Skin of body (tissue), 2 donors: ENCODE results near the gene EVC. TPM values are rescaled to one million over a fixed set of nuclear protein-coding genes. Genes with fewer than 3 reads are reported as not detected.
"Not testable (repeated sequence)": the region's sequence is repeated elsewhere in the genome, so short reads cannot be mapped to it uniquely, and the experiment has no call there.

Experiments used
- DNase-seq: peaks from one replicate; lab custom pipeline; 2025; lab: John Stamatoyannopoulos, UW
- total RNA-seq: library from RNA; depleted of rRNA; stranded (reverse); fragments of >200 nt; gene quantifications from one replicate; pipeline ENCODE4 v1.2.3, GENCODE V29; 2014

The EVC gene
- total RNA-seq, 1 donor from 2014 or later: 24.5 TPM

- not testable (repeated sequence) for DNase-seq
These were observed 101.1 kb downstream of the EVC start for GRCh38 chr4:5812057-5812456.

GRCh38 chr4:5812506-5813229 lies 101.7 kb downstream of the EVC start:
- DNase-seq: peak; percentile 29

- DNase-seq: no peak
These were observed 102.9 kb downstream of the EVC start for GRCh38 chr4:5813882-5814255.

GRCh38 chr4:5814421-5814820 lies 103.4 kb downstream of the EVC start:
- no peak for DNase-seq

GRCh38 chr4:5815641-5816040 lies 104.6 kb downstream of the EVC start:
- no peak for DNase-seq

DNA sequence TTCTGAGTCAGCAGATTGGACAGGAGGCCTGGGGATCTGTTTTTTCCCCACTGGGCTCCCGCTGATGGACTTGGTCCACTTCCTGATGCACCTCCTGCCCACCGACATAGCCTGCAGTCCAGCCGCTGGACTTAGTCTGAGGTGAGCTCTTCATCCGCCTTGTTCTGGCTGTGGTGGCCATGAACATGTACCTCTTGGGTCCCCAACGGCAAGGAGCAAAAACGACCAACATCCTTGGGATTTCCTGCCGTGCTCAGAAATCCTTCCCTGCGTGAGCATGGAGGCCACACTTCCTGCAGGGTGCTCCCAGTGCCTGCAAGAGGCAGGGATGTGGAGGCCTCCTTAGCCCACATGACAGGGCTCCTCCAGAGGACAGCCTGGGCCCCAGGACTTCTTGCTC lies 105.1 kb downstream of the EVC start:
- no peak for DNase-seq

GRCh38 chr4:5816851-5817375 lies 105.9 kb downstream of the EVC start:
- DNase-seq: no peak

DNA sequence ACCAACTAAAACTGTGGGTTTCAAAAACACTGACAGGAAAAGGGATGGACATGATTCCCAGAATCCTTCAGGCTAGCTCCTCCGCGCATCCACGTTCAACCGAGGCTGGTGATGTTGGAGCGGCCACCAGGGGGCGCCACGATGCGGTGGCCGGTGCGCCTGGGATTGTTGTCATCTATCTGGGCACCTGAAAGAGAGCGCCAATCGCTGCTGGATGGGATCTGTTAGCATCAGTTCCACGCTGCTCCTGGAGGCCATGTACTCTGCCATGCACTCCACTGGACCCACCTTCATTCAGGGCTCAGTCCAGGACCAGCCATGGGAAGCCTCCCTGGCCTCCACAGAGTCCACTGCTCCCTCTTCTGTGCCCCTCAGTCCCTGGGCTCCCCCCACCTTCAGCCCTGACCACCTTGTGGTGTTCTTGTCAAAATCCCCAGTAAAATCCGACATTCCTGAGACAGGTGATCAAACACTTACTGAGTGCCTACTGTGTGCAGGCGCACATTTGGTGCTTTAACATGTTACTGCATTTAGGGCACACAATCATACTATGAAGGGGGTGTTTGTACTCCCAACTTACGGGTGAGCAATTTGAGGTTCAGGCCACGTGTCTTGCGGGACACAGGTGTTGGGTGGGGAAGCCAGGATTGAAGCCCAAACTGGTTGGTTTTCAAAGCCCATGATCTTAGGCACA lies 110.8 kb downstream of the EVC start:
- no peak for DNase-seq

DNA sequence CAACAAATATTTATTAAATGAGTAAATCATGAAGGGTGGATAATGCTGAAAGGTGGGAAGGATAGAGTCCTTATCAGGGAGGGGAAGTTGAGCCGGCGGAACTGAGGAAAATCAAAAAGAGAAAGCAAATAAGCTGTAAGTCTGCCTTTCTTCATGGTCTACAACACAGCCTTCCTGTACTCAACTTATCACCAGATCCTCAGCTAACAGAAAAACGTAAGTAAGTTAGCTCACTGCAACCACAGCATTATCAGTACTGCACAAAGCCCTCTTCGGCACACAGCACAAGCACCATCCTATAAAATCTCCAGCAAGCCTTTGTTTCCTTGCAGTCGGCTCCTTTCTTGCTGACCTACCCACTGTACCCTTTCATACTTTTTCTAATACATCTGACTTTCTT lies 111.6 kb downstream of the EVC start:
- no peak for DNase-seq

DNA sequence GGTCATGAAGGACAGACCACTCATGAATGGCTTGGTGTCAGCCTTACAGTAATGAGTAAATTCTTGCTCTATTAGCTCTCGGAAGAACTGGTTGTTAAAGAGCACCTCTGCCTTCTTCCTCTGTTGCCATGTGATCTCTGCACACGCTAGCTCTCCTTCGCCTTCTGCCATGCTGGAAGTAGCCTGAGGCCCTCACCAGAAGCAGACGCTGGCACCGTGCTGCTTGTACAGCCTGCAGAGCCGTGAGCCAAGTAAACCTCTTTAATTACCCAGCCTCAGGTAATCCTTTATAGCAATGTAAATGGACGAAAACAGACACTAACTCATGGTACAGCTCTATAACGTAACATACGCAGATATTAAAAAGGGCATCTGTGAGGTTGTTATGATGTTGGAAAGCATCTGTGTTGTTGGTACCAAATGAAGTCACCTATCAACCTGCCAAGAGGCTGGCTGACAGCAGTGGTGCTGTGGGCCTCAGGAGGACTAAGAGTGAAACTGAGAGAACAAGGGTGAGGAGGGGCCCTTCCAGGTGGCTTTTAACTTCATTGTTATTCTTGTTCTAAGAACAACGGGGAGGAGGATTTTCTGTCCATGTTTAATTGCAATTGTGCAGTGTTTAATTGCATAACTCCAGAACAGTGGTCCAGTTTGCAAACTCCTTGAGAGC lies 112.7 kb downstream of the EVC start:
- DNase-seq: no peak

DNA sequence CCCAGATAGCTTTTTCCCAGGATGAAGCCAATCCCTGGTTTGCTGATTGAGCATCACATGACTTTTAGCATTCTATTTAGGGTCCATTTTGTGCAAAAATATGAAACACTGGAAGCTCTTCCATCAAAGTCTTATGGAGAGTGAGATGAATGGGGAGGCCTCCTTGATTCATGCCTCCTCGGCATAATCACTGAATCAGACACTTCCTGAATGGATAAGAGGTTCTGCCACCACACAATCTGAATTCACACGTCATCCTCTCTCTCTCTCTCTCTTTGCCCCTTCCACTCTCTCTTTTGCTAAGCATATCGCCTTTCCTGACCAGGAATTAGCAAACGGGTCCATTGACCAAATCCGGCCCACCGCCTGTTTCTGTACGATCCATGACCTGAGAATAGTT lies 113.2 kb downstream of the EVC start:
- DNase-seq: no peak

DNA sequence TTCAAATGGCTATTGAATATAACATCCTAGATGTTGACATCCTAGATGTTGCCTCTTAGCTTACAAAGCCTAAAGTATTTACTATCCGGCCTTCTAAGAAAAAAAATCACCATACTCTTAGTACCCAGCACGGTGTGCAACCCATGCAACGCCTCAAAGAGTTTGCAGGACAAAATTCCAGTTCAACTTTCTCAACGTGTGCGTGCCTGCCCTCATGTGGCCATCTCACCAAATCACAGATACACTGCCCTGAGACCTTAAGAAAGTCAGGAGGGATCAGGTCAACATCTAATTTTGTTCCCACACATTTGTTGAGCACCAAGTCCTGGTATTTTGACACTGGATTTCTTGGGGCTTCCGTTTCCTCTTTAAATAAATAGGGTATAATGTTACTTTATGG lies 113.6 kb downstream of the EVC start:
- DNase-seq: no peak

DNA sequence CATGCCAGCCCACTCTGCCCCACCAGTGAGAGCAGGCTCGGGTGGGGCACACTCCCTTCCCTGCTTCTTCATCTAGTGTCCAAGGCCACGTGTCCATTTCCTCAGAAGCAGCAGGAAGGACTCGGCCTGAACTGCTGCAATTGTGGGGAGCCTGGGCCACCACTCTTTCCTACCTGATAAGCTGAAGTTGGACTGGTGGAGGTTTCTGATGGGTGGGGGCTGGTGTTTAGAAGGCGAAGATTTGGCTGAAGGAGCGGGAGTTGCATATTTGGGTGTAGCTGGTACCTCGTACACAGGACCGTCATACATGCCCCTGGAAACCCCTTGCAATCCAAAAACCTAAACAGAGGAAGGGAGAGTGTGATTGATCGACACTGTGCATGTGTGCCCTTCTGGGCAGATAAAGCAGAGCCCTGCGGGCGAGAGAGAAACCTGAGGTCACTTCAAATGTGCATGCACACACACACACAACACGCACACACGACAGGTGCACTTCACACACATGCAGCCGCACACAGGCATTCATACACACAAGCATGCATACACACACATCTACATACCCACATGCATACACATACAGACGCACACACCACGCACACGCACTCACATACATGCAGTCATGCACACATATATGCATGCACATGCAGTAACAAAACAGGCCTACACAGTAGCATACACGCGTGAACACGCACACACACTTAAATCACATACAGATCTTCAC lies 114.5 kb downstream of the EVC start:
- no peak for DNase-seq

DNA sequence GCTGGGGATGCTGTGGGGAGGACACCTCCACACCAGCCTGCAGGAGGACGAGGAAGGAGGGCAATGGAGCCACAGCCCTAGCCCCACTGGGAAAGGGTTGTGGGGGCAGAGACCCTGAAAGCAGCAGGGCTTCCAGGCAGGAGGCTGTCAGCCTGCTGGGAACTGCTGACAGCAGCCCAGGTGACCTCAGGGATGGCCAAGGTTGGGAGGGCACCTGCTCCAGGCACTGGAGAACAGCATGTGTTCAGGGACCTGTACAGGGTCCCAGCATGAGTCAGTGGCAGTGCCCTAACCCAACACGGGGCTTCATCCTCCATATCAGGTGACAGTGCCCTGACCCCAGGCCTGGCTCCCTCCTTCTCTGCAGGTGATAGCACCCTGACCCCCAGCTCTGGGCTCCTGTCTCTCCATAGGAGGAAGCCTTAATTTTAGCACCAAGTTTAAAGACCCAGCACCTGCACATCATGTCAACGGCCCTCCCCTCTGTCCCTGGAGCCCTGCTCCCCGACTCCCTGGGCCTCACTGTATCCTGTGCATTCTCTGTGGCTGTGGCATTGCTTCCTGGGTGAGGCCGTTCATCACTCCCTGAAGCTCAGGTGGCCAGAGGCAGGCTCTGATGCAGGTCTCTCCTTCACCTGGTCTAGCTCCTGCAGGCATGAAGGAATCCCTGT lies 115.6 kb downstream of the EVC start:
- DNase-seq: no peak

DNA sequence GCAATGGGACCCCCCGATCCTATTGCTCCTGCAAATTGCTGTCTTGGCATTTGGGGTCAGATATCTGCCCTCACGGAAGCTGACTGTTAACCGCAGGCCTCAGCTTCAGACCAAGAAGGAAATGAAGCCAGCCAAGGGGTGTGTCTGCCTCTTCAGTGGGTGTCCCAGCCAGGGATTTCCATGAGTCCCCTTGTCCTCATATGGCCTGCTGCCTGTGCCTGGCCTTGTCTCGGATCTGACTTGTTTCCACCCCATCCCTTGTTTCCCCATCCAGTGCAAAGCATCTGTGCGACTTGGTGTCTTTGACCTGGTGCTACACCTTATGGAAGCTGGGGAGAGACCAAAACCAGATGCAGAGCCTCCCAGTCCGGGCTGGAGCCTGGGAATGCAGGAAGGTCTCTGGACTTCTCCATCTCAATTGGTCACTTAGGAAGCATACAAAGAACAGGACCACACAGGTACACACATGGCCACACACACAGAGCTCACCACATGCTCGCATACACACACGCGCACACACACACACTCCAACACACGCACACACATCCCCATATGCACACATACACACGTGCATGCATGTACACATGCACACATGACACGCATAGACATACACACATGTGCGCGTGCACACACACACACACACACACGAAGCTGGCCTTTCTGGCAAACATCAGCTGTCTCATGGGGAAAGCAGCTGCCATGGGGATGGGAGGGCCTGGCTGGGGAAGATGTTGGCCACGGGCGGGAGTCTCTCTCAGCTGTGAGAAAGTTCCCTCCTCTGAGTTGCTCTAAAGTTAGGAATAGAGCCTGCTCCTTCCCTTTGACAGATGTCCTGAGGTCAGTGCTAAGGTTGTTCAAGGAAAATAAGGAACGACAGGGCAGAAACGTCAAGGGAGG lies 116.4 kb downstream of the EVC start:
- no peak for DNase-seq

- DNase-seq: no peak
These were observed 117.0 kb downstream of the EVC start for GRCh38 chr4:5828005-5828391.

DNA sequence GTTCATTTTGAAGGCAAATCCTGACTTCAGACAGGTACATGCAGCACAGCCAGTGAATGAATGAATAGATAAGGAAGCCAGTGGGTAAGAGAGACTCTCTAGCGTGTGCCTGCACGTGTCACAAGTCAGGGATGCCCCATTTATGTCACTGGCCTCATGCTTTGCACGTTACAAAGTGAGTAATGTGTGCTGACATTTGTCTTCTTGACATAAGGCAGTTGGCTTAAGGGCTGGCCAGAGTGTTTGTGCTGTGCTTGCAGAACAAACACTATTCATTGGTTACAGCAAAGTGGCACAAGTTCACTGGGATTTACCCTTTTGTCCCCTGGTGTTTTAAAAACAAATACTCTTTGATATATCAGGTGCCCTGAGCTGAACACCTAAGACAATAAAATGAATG lies 125.9 kb downstream of the EVC start:
- DNase-seq: no peak

DNA sequence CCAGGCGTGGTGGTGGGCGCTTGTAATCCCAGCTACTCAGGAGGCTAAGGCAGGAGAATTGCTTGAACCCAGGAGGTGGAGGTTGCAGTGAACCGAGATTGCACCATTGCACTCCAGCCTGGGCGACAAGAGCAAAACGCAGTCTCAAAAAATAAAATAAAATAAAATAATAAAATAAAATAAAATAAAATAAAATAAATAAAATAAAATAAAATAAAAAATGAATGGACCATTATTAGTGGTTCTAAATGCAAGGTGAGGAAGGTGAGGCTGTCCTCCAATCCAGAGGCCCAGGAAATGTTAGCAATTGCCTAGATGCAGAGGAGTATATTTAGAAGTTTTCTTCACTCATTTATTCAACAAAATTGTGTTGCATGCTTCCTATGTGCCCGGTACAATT lies 126.5 kb downstream of the EVC start:
- DNase-seq: not testable (repeated sequence)

DNA sequence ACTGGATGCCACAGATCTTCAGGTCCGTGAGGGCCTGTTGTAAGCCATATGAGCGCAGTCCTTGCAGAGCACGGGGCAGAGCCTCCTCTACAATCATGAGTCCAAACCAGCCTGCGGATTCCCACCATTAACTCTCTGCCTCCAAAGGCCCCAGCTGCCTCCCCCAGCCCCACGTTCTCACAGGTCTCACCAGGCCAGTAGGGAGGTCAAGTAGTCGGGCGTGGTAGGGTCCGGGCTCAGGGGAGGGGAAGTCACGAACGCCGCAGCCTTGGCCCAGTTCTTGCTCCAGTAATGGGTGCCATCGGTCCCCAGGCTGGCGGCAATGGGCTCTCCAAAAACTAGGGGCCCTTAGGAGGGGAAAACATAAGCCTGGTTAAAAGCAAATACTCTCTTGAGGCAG lies 128.3 kb downstream of the EVC start:
- DNase-seq: no peak
